Daoy (cell line): ENCODE results near the gene ARHGAP21. TPM values are rescaled to one million over a fixed set of nuclear protein-coding genes. Genes with fewer than 3 reads are reported as not detected.
"Not testable (repeated sequence)": the region's sequence is repeated elsewhere in the genome, so short reads cannot be mapped to it uniquely, and the experiment has no call there.

Experiments
- DNase-seq: peaks from one replicate; pipeline ENCODE4 v3.0.0-alpha.2; 2015; ENCODE audit warnings: low read depth
- total RNA-seq: library from RNA; depleted of rRNA; stranded (reverse); fragments of >200 nt; shearing (Covaris generic); gene quantifications from 2 replicates; pipeline ENCODE4 v1.2.3, GENCODE V29; 2014

ARHGAP21 gene
- total RNA-seq, 1 experiment from 2014 or later: 21.1 TPM

- DNase-seq: no peak
Observed at GRCh38 chr10:24683554-24683953, 40.1 kb downstream of the ARHGAP21 start.

GRCh38 chr10:24681572-24682088 lies 42.1 kb downstream of the ARHGAP21 start:
- no peak for DNase-seq

GRCh38 chr10:24680647-24681524 lies 42.8 kb downstream of the ARHGAP21 start:
- no peak for DNase-seq

- no peak for DNase-seq
Observed at GRCh38 chr10:24678757-24679156, 44.9 kb downstream of the ARHGAP21 start.

GRCh38 chr10:24674892-24675632 lies 48.6 kb downstream of the ARHGAP21 start:
- no peak for DNase-seq

- DNase-seq: no peak
Observed at GRCh38 chr10:24670964-24671670, 52.6 kb downstream of the ARHGAP21 start.

GRCh38 chr10:24669285-24669852 lies 54.3 kb downstream of the ARHGAP21 start:
- DNase-seq: no peak

- DNase-seq: no peak
Observed at GRCh38 chr10:24668247-24668646, 55.4 kb downstream of the ARHGAP21 start.

GRCh38 chr10:24664991-24665390 lies 58.7 kb downstream of the ARHGAP21 start:
- no peak for DNase-seq

- DNase-seq: no peak
Observed at GRCh38 chr10:24661376-24661775, 62.3 kb downstream of the ARHGAP21 start.

- not testable (repeated sequence) for DNase-seq
Observed at GRCh38 chr10:24658319-24658718, 65.4 kb downstream of the ARHGAP21 start.

- DNase-seq: not testable (repeated sequence)
Observed at GRCh38 chr10:24656326-24656725, 67.4 kb downstream of the ARHGAP21 start.

- DNase-seq: no peak
Observed at GRCh38 chr10:24652381-24652957, 71.2 kb downstream of the ARHGAP21 start.

- no peak for DNase-seq
Observed at GRCh38 chr10:24651923-24652322, 71.8 kb downstream of the ARHGAP21 start.

- DNase-seq: no peak
Observed at GRCh38 chr10:24650669-24651391, 72.9 kb downstream of the ARHGAP21 start.

GRCh38 chr10:24645784-24646183 lies 77.9 kb downstream of the ARHGAP21 start:
- DNase-seq: peak; percentile 7

GRCh38 chr10:24645022-24645421 lies 78.7 kb downstream of the ARHGAP21 start:
- no peak for DNase-seq

GRCh38 chr10:24643679-24644209 lies 79.9 kb downstream of the ARHGAP21 start:
- peak; percentile 4 for DNase-seq

GRCh38 chr10:24642921-24643678 lies 80.6 kb downstream of the ARHGAP21 start:
- DNase-seq: peak; percentile 39

- DNase-seq: no peak
Observed at GRCh38 chr10:24639124-24639523, 84.6 kb downstream of the ARHGAP21 start.
